Hepatocyte (in vitro differentiated cells): Measurements from ENCODE around the gene DISP2.

Source experiments
- EZH2 ChIP-seq: fragments of 200-600 bp; sonication (generic); IDR thresholded peaks from 2 replicates; pipeline ENCODE4 v1.6.1; 2016; ENCODE audit warnings: antibody characterized with exemption, mild to moderate bottlenecking, borderline replicate concordance
- EZH2phosphoT487 ChIP-seq: fragments of 200-600 bp; sonication (generic); IDR thresholded peaks from one replicate; pipeline ENCODE4 v1.6.1; 2018; ENCODE audit warnings: antibody characterized with exemption, mild to moderate bottlenecking, low read depth, moderate library complexity; ENCODE audit not compliant: unreplicated experiment, severe bottlenecking
- TF ChIP-seq, protein P1 (sequence below): fragments of 200-600 bp; sonication (generic); IDR thresholded peaks from 2 replicates; pipeline ENCODE4 v1.5.1; 2016; ENCODE audit warnings: antibody characterized with exemption, mild to moderate bottlenecking; ENCODE audit not compliant: poor library complexity

DNA sequence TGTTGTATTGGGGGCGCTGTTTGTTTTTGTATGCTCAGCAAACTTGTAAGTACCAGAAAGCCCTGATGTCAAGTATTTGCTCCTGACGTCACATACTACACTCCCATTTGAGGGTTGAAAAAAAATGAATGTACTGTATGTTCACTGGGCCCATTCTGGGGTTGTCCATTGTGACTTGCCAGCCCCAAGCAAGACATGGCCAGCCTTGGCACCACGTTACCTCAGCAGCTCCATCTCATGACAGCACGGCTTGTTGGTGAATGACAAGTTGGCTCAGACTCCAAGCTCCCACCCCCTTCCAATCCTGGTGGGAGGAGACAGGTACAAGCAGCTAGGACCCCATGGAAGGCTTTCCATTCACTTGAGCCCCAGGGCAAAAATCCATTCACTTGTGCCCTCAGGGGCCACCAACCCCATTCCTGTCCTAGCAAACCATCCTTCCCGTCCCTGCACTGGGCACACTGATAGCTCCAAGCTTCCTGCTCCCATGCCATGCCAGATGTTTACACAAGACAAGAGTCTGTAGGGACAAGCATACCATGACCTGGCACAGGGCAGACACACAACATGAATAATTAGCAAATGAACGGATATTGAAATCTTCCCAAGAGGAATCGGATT, 5.6 kb upstream of the DISP2 start:
- TF ChIP-seq, protein P1, sequence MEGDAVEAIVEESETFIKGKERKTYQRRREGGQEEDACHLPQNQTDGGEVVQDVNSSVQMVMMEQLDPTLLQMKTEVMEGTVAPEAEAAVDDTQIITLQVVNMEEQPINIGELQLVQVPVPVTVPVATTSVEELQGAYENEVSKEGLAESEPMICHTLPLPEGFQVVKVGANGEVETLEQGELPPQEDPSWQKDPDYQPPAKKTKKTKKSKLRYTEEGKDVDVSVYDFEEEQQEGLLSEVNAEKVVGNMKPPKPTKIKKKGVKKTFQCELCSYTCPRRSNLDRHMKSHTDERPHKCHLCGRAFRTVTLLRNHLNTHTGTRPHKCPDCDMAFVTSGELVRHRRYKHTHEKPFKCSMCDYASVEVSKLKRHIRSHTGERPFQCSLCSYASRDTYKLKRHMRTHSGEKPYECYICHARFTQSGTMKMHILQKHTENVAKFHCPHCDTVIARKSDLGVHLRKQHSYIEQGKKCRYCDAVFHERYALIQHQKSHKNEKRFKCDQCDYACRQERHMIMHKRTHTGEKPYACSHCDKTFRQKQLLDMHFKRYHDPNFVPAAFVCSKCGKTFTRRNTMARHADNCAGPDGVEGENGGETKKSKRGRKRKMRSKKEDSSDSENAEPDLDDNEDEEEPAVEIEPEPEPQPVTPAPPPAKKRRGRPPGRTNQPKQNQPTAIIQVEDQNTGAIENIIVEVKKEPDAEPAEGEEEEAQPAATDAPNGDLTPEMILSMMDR, result no peak
- no peak for TF ChIP-seq EZH2
- no peak for TF ChIP-seq EZH2phosphoT487
